ENCODE measurements around the gene MUC5B. TPM values are rescaled to one million over a fixed set of nuclear protein-coding genes. Genes with fewer than 3 reads are reported as not detected.

Gene MUC5B
- total RNA-seq, 1 experiment from 2014 or later, result 1.6 TPM

- no peaks in the 10 kb centered on the region for H3K9me3 Mint-ChIP-seq
- H3K4me1 Mint-ChIP-seq, result no peaks in the 10 kb centered on the region
- ATAC-seq (no peak), DNase-seq (ENCODE audit: low spot score) (no peak)
- H3K27ac Mint-ChIP-seq, result no peak overlapping the region
- no peak overlapping the region for H3K4me3 Mint-ChIP-seq
- no peak for TF ChIP-seq ZNF281 (CRISPR knock-in tag; IDR thresholded peaks at IDR 0.05)
- no peaks in the 10 kb centered on the region for H3K27me3 Mint-ChIP-seq (ENCODE audit: low read depth)
- POLR2A ChIA-PET, result no interaction called here
- CTCF ChIA-PET, result no interaction called here
- H3K36me3 Mint-ChIP-seq, result no peaks in the 10 kb centered on the region
Observed at GRCh38 chr11:1234054-1234720, 11.3 kb downstream of the MUC5B start.

- DNase-seq (ENCODE audit: low spot score) (no peak), ATAC-seq (no peak)
- H3K4me1 Mint-ChIP-seq, result no peaks in the 10 kb centered on the region
- CTCF ChIA-PET, result interaction anchor here (1.2 kb wide), 1 partner anchor 8 kb away, joined by 3 read pairs; no protein-coding TSS in a partner anchor
- POLR2A ChIA-PET, result no interaction called here
- TF ChIP-seq ATF1 (CRISPR knock-in tag; IDR thresholded peaks at IDR 0.05), result no peak
- TF ChIP-seq ERG (CRISPR knock-in tag; IDR thresholded peaks at IDR 0.05), result no peak
- TF ChIP-seq ETV6 (CRISPR knock-in tag; IDR thresholded peaks at IDR 0.05), result no peak
- TF ChIP-seq NFATC4 (CRISPR knock-in tag; IDR thresholded peaks at IDR 0.05), result no peak
- no peak for TF ChIP-seq ZNF138 (CRISPR knock-in tag; conservative IDR thresholded peaks at IDR 0.05)
- TF ChIP-seq MYBL2 (CRISPR knock-in tag; IDR thresholded peaks at IDR 0.05), result no peak
- no peak for TF ChIP-seq SMAD3 (CRISPR knock-in tag; IDR thresholded peaks at IDR 0.05; ENCODE audit: borderline replicate concordance)
- no peak for TF ChIP-seq MLX (CRISPR knock-in tag; IDR thresholded peaks at IDR 0.05)
- no peak for TF ChIP-seq NR2C2 (CRISPR knock-in tag; IDR thresholded peaks at IDR 0.05)
- no peak for TF ChIP-seq ZNF423 (CRISPR knock-in tag; IDR thresholded peaks at IDR 0.05)
- no peak for TF ChIP-seq CREM (CRISPR knock-in tag; IDR thresholded peaks at IDR 0.05)
- TF ChIP-seq AR (CRISPR knock-in tag; IDR thresholded peaks at IDR 0.05), result no peak
- no peak for TF ChIP-seq IRF2 (CRISPR knock-in tag; IDR thresholded peaks at IDR 0.05; ENCODE audit: borderline replicate concordance, low read depth)
- TF ChIP-seq PRRX2 (CRISPR knock-in tag; IDR thresholded peaks at IDR 0.05), result no peak
- TF ChIP-seq USF1 (CRISPR knock-in tag; IDR thresholded peaks at IDR 0.05), result no peak
- TF ChIP-seq JAZF1 (CRISPR knock-in tag; IDR thresholded peaks at IDR 0.05), result no peak
- H3K36me3 Mint-ChIP-seq, result no peaks in the 10 kb centered on the region
- no peaks in the 10 kb centered on the region for H3K27me3 Mint-ChIP-seq (ENCODE audit: low read depth)
- H3K27ac Mint-ChIP-seq, result no peak overlapping the region
- H3K9me3 Mint-ChIP-seq, result no peaks in the 10 kb centered on the region
- no peak overlapping the region for H3K4me3 Mint-ChIP-seq
Observed at GRCh38 chr11:1234771-1235305, 12.0 kb downstream of the MUC5B start.

Measured in WTC11 (cell line).